ENCODE measurements around the gene ANKS6.

ANKS6 gene

DNA sequence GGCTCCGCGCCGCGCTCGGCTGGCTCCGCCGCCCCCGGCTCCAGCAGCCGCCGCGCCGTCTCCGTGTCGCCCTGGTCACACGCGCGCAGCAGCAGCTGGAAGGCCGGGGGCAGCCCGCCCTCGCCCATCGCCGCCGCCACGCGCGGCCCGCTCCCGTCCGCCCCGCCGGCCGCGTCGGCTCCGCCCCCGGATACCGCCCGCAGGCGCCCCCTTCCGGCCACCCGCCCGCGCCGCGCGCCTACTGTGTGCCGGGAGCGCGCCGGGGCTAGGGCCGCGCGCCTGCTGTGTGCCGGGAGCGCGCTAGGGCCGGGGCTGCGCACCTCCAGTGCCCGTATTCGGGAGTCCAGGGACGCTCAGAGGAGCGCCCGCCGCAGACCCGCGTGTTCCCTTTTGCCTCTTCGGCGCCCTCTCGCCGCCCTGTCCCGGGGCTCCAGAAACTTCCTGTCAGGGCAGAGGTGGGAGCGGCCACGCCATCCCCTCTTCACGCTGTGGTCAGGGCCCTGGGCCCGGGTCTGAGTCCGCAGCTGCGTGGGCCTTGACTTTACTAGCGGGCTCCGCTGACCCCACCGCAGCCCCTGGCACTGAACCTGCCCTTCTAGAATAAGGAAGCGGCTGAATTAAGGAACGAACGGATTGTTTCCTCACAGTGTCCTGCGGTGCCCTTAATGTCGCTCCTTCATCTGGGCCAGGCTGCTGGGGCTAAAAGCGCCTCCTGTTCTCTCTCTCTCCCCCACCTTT, at the start of gene ANKS6:
Gene ANKS6, minus strand, starts transcription at position 192 of the 738 bp plus-strand sequence. Its CDS starts 64 bp downstream, at position 128.
- CTCF ChIA-PET: interaction anchor here (0.5 to 1.5 kb wide), 7 partner anchors 10 to 481 kb away, joined by 3 to 7 read pairs (median 4); no protein-coding TSS in a partner anchor
- POLR2A ChIA-PET (ENCODE audit: low non-redundant PET): no interaction called here
- H3K27ac ChIP-seq: peak within 1 kb of the TSS; percentile 66
- peak; percentile 93 for DNase-seq (ENCODE audit: low spot score)
- peak; percentile 96 for TF ChIP-seq CTCF (conservative IDR thresholded peaks at IDR 0.05; ENCODE audit: low read depth)

DNA sequence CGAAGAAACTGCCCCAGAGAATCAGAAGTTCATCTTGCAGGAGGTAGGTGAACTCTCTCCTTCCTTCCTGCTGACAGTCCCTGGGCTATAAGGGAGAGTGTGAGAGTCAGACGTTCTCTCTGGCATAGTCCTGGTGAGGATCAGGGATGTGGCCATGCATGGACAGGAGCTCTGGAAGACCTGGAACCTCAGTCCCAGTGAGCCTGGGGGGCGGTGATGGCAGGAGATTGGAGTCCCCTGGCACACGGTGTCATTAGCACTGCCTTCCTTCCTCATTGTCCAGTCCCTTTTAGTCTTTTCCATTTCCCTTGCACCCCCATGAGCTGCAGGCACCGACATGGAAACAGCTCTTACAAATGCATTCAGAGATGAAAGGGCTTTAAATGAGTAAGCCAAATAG, 49.7 kb upstream of the ANKS6 start:
- CTCF ChIA-PET: interaction anchor here (0.7 to 1.0 kb wide), 2 partner anchors 155 to 607 kb away, joined by 3 to 5 read pairs; no protein-coding TSS in a partner anchor

DNA sequence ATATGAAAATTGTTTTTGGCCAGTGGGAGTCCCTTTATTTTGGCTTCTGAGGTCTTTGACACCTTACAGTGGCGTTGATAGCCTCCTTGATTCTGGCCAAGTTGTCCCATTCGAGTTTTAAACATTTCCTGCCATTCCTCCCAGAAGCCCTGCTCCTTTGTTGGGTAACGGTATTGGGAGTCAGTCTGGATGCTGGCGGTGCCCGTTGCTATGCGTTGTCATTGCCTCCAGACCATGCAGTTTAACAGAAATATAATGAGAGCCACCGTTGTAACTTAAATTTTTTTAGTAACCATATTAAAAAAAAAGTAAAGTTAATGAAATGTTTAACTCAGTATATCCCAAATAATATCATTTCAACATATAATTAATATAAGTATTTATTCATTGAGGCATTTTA, 46.2 kb upstream of the ANKS6 start:
- no peak for TF ChIP-seq CTCF (conservative IDR thresholded peaks at IDR 0.05; ENCODE audit: low read depth)
- ChIA-PET POLR2A (ENCODE audit: low non-redundant PET) (no interaction called here), CTCF (interaction anchor here (0.6 to 1.5 kb wide), 4 partner anchors 12 to 504 kb away, joined by 3 to 7 read pairs (median 4); partner anchors contain the start of gene ANKS6)
- no peak for DNase-seq (ENCODE audit: low spot score)
- H3K27ac ChIP-seq: no peak overlapping the region

More for the DNA sequence above, 49.7 kb upstream of the ANKS6 start:
- TF ChIP-seq CTCF (conservative IDR thresholded peaks at IDR 0.05; ENCODE audit: low read depth): no peak
- no peak overlapping the region for H3K27ac ChIP-seq
- POLR2A ChIA-PET (ENCODE audit: low non-redundant PET): no interaction called here
- no peak for DNase-seq (ENCODE audit: low spot score)

- ChIA-PET CTCF (interaction anchor here (2.0 kb wide), 1 partner anchor 8 kb away, joined by 5 read pairs; no protein-coding TSS in a partner anchor), POLR2A (ENCODE audit: low non-redundant PET) (no interaction called here)
- no peak overlapping the region for H3K27ac ChIP-seq
- DNase-seq (ENCODE audit: low spot score): no peak
- TF ChIP-seq CTCF (conservative IDR thresholded peaks at IDR 0.05; ENCODE audit: low read depth): no peak
These were observed 43.4 kb upstream of the ANKS6 start for GRCh38 chr9:98839724-98840123.

DNA sequence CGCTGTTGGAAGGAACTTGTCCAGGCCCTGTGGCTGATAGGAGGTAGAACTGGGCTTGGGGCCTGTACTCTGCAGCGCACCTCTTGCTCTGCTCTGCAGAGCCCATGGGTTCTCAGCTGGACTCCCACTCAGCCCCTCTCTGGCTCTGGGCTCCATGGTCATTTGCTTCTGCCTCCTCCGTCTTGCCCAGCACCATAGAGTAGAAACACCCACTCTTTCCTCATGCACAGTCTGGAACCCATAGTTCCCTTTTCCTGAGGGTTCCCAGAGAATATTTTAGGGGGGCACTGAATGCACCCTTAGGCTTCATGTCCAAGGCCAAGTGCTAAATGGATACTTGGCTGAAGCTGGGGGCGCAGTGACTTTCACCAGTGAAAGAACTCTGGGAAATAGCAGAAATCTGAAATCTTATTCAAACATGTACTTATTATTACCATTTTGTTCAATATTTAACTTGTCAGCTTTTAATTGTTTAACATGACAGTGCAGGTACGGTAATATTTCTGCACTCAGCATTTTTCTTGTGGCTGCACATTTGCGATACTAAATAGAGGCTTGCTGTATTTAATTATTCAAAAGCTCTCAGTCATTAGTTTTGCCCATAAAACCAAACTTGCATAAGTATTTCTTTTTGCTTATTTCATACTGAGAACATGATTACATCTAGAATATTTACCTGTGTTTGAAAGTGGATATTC, 42.7 kb upstream of the ANKS6 start:
- ChIA-PET POLR2A (ENCODE audit: low non-redundant PET) (no interaction called here), CTCF (interaction anchor here (2.0 kb wide), 1 partner anchor 9 kb away, joined by 5 read pairs; no protein-coding TSS in a partner anchor)
- DNase-seq (ENCODE audit: low spot score): no peak
- TF ChIP-seq CTCF (conservative IDR thresholded peaks at IDR 0.05; ENCODE audit: low read depth): no peak
- H3K27ac ChIP-seq: no peak overlapping the region

GRCh38 chr9:98838155-98838867, 42.0 kb upstream of the ANKS6 start:
- no peak overlapping the region for H3K27ac ChIP-seq
- TF ChIP-seq CTCF (conservative IDR thresholded peaks at IDR 0.05; ENCODE audit: low read depth): no peak
- no peak for DNase-seq (ENCODE audit: low spot score)
- CTCF ChIA-PET: interaction anchor here (0.6 to 2.0 kb wide), 3 partner anchors 10 to 447 kb away, joined by 4 to 5 read pairs (median 5); no protein-coding TSS in a partner anchor
- POLR2A ChIA-PET (ENCODE audit: low non-redundant PET): no interaction called here

Data from RWPE1 (cell line).